22Rv1 (cell line): ENCODE results near the gene CCT6A.

ENCODE experiments used
- H3K27ac ChIP-seq: fragments of 450-650 bp; 2 replicates; pipeline ENCODE4 v1.5.1; 2017
- CTCF ChIP-seq: fragments of 450-650 bp; IDR thresholded peaks from 2 replicates; pipeline ENCODE4 v1.5.1; 2017; ENCODE audit warnings: mild to moderate bottlenecking
- ZFX ChIP-seq: fragments of 450-650 bp; IDR thresholded peaks from 2 replicates; pipeline ENCODE4 v1.6.1; 2017; ENCODE audit warnings: antibody characterized with exemption, borderline replicate concordance

CCT6A gene

GRCh38 chr7:56063882-56064625, 12.5 kb downstream of the CCT6A start, which contains the start of gene SUMF2:
SUMF2 (plus strand) TSS chr7:56064286; CDS start chr7:56064312, 26 bp downstream.
- peak within 1 kb of the TSS; percentile 93 for H3K27ac ChIP-seq
- TF ChIP-seq ZFX (no peak), CTCF (peak; percentile 34)

- H3K27ac ChIP-seq, result peak overlapping the region; percentile 93; the same call in 1 of the 2 replicates
Observed at GRCh38 chr7:56066376-56066775, 14.8 kb downstream of the CCT6A start.

GRCh38 chr7:56074371-56074791, 22.8 kb downstream of the CCT6A start:
- H3K27ac ChIP-seq, result peak overlapping the region; percentile 32
- TF ChIP-seq ZFX (no peak), CTCF (peak; percentile 98)

- TF ChIP-seq CTCF (no peak), ZFX (no peak)
- H3K27ac ChIP-seq, result no peak overlapping the region
Observed at GRCh38 chr7:56077681-56078080, 26.1 kb downstream of the CCT6A start.

- peak overlapping the region; percentile 80 for H3K27ac ChIP-seq
- TF ChIP-seq ZFX (no peak), CTCF (no peak)
Observed at GRCh38 chr7:56078196-56078595, 26.6 kb downstream of the CCT6A start.

GRCh38 chr7:56079450-56080185, 28.1 kb downstream of the CCT6A start:
- TF ChIP-seq ZFX, result no peak
- TF ChIP-seq CTCF, result peak; percentile 99
- peak overlapping the region; percentile 80 for H3K27ac ChIP-seq

- peak overlapping the region; percentile 80; the same call in 1 of the 2 replicates for H3K27ac ChIP-seq
Observed at GRCh38 chr7:56080726-56081435, 29.3 kb downstream of the CCT6A start.
